Fibroblast of mammary gland (primary cell): ENCODE data around the gene RAB31.

Experiments used
- DNase-seq: peaks from one replicate; pipeline ENCODE4 v3.0.0-alpha.2; 2010; ENCODE audit warnings: low read depth
- H3K4me3 ChIP-seq: 2 replicates; pipeline ENCODE4 v1.5.1; 2011; ENCODE audit warnings: low read depth, mild to moderate bottlenecking, low read length, moderate library complexity; ENCODE audit not compliant: control insufficient read depth
- TF ChIP-seq, protein P1 (sequence below): conservative IDR thresholded peaks from 2 replicates; pipeline ENCODE4 v1.5.1; 2011; ENCODE audit warnings: low read depth, low read length, inconsistent platforms; ENCODE audit not compliant: control insufficient read depth, insufficient read depth

The RAB31 gene

DNA sequence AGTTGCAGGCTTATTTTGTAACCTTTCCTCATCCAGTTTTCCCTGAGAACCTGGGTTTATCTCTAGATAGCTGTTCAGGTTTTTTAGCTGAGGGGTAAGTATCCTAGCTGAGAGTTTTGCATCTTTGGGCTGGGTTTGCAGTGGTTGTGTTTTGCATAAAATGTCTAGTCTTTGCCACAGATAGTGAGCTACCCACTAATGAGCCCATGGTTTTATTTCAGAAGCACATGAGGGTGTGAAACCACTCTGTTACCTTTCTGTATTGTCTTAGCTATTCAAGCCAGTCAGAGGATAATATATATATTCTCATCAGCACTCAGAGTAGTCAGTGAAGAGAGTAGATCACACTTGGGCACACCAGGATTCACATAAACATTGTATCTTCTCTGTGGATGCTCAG lies 153.1 kb downstream of the RAB31 start:
- no peak overlapping the region for H3K4me3 ChIP-seq
- DNase-seq = no peak
- TF ChIP-seq, protein P1, sequence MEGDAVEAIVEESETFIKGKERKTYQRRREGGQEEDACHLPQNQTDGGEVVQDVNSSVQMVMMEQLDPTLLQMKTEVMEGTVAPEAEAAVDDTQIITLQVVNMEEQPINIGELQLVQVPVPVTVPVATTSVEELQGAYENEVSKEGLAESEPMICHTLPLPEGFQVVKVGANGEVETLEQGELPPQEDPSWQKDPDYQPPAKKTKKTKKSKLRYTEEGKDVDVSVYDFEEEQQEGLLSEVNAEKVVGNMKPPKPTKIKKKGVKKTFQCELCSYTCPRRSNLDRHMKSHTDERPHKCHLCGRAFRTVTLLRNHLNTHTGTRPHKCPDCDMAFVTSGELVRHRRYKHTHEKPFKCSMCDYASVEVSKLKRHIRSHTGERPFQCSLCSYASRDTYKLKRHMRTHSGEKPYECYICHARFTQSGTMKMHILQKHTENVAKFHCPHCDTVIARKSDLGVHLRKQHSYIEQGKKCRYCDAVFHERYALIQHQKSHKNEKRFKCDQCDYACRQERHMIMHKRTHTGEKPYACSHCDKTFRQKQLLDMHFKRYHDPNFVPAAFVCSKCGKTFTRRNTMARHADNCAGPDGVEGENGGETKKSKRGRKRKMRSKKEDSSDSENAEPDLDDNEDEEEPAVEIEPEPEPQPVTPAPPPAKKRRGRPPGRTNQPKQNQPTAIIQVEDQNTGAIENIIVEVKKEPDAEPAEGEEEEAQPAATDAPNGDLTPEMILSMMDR = no peak

- no peak overlapping the region for H3K4me3 ChIP-seq
- DNase-seq = no peak
- TF ChIP-seq, protein P1 = no peak
Observed at GRCh38 chr18:9861933-9862332, 153.8 kb downstream of the RAB31 start.

- DNase-seq = no peak
- H3K4me3 ChIP-seq = no peak overlapping the region
- TF ChIP-seq, protein P1 = no peak
Observed at GRCh38 chr18:9862686-9863085, 154.6 kb downstream of the RAB31 start.

DNA sequence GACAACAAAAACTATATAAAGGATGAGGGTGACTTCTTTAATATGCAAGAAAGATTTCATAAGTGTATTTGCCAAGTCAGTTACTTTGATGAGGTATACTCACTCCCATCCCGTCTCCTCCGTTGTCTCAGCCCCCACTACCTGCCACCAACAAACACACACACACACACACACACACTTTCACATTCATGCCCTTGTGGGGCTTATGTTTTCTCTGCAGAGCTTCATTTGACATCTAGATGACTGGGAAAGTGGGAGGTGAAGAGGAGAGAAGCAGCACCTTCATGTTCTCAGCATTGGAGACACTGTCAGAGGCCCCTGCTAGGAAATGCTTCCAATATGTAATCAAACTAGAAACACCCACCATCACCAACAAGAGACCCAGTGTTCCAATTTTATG lies 155.2 kb downstream of the RAB31 start:
- TF ChIP-seq, protein P1 = no peak
- H3K4me3 ChIP-seq = no peak overlapping the region
- no peak for DNase-seq

GRCh38 chr18:9865764-9866490 lies 157.8 kb downstream of the RAB31 start:
- no peak overlapping the region for H3K4me3 ChIP-seq
- DNase-seq = no peak
- TF ChIP-seq, protein P1 = no peak

DNA sequence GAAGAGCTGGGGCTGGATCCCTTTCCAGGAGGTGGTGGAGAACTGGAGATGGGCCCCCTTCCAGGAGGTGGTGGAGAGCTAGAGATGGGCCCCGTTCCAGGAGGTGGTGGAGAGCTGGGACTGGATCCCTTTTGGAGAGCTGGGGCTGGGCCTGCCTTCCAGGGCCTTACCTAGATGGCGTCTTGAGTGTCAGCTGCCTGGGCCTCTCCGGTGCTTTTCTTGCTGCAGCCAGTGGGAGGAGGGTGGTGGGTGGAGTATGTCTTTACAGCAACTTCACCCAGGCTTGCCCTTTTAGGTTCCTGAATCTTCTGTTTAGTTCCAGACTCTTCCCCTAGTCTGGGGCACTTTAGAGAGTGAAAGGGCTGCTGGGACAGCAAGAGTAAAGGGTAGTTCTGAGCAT lies 158.5 kb downstream of the RAB31 start:
- no peak for DNase-seq
- TF ChIP-seq, protein P1 = no peak
- no peak overlapping the region for H3K4me3 ChIP-seq
